Subcutaneous abdominal adipose tissue (tissue), 5 donors: ENCODE results near the gene VAV3.
"Not testable (repeated sequence)": the region's sequence is repeated elsewhere in the genome, so short reads cannot be mapped to it uniquely, and the experiment has no call there.

Experiments
- H3K27ac ChIP-seq: one replicate; pipeline ENCODE4 v1.7.0; 2013; ENCODE audit warnings: low read depth, mild to moderate bottlenecking, inconsistent platforms, low read length, moderate library complexity
- H3K27me3 ChIP-seq, 5 donors: one replicate each; pipeline ENCODE4 v1.7.0; 2013; ENCODE audit warnings: low read length in 5 of 5, inconsistent platforms in 1 of 5; ENCODE audit not compliant: control insufficient read depth in 5 of 5, insufficient read depth in 4 of 5
- H3K36me3 ChIP-seq, 5 donors: one replicate each; pipeline ENCODE4 v1.7.0; 2013; ENCODE audit warnings: low read length in 5 of 5; ENCODE audit not compliant: control insufficient read depth in 5 of 5, insufficient read depth in 5 of 5
- H3K4me1 ChIP-seq, 5 donors: one replicate each; pipeline ENCODE4 v1.7.0; 2013; ENCODE audit warnings: low read length in 5 of 5, mild to moderate bottlenecking in 3 of 5, moderate library complexity in 1 of 5; ENCODE audit not compliant: control insufficient read depth in 5 of 5, insufficient read depth in 5 of 5
- H3K4me3 ChIP-seq, 5 donors: one replicate each; pipeline ENCODE4 v1.7.0; 2013; ENCODE audit warnings: low read length in 5 of 5, low read depth in 1 of 5
- H3K9ac ChIP-seq, 5 donors: one replicate each; pipeline ENCODE4 v1.7.0; 2013; ENCODE audit warnings: low read length in 5 of 5, mild to moderate bottlenecking in 4 of 5, moderate library complexity in 3 of 5
- H3K9me3 ChIP-seq, 5 donors: one replicate each; pipeline ENCODE4 v1.7.0; 2013; ENCODE audit warnings: low read length in 5 of 5; ENCODE audit not compliant: control insufficient read depth in 5 of 5
- donor health status: healthy.
- donor health status: healthy.
- donor health status: healthy.
- donor health status: healthy.
- donor health status: healthy.

Gene VAV3

GRCh38 chr1:107965110-107965991, at the start of gene VAV3:
Gene VAV3, minus strand, starts transcription at chr1:107965180. Its CDS starts 311 bp downstream, at chr1:107964869.
- H3K36me3 ChIP-seq = no peaks in the 10 kb centered on the region
- peak within 1 kb of the TSS; percentile 37 for H3K27ac ChIP-seq
- H3K9me3 ChIP-seq = no peaks in the 10 kb centered on the region
- peak within 1 kb of the TSS; percentile 74 to 90 (median 82) for H3K4me3 ChIP-seq
- peaks cover 0 to 31% (median 30%) of the 10 kb centered on the region in 5 donors for H3K4me1 ChIP-seq
- peak within 1 kb of the TSS; percentile 24 to 76 (median 68) for H3K9ac ChIP-seq
- peaks cover 0 to 4% (median 0%) of the 10 kb centered on the region in 5 donors for H3K27me3 ChIP-seq

DNA sequence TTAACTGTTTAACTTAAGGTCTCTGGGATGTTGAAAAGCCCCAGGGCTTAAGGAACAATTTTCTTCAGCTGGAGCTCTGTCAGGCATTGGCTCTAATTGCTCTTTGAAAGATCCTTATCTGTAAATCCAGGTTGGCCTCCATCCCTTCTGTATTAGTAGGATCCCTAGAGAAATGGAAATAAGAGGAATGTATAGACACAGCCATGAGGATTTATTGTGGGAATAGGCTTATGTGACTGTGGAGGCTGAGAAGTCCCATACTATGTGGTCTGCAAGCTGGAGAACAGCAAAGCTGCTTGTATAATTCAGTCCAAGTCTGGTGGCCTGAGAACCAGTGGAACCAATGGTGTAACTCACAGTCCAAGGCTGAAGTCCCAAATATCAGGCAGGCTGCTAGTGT, 47.6 kb upstream of the VAV3 start:
- Histone ChIP-seq H3K9me3 (no peaks in the 10 kb centered on the region), H3K27ac (no peak overlapping the region), H3K4me1 (peaks cover 0 to 6% (median 0%) of the 10 kb centered on the region in 5 donors), H3K27me3 (no peaks in the 10 kb centered on the region), H3K4me3 (no peak overlapping the region), H3K9ac (no peak overlapping the region), H3K36me3 (no peaks in the 10 kb centered on the region)

DNA sequence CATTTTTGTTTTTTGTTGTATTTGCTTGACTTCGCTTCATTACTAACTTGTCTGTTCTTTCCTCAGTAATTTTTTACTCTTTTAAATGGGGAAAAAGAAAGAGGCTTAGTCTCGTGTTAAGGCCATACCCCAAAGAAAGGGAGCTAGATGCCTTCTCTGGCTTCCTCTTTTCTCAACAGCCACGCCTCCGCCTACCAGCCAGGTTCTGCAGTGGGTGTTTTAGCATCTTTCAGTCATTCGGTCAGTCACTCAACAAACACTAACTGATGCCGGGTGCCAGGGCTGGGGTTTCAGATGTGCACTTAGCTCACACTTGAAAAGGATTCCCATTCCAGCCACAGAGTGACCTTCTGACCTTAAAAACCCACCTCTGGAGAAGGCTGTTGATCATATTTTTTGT, 46.3 kb upstream of the VAV3 start:
- H3K9me3 ChIP-seq = no peaks in the 10 kb centered on the region
- H3K27me3 ChIP-seq = no peaks in the 10 kb centered on the region
- H3K4me3 ChIP-seq = no peak overlapping the region
- H3K4me1 ChIP-seq = peaks cover 0 to under 1% (median 0%) of the 10 kb centered on the region in 5 donors
- no peak overlapping the region for H3K9ac ChIP-seq
- no peaks in the 10 kb centered on the region for H3K36me3 ChIP-seq
- H3K27ac ChIP-seq = no peak overlapping the region

GRCh38 chr1:108010581-108010980, 45.6 kb upstream of the VAV3 start:
- Histone ChIP-seq H3K4me1 (no peaks in the 10 kb centered on the region), H3K27ac (no peak overlapping the region), H3K9me3 (no peaks in the 10 kb centered on the region), H3K9ac (no peak overlapping the region), H3K4me3 (no peak overlapping the region), H3K27me3 (no peaks in the 10 kb centered on the region), H3K36me3 (no peaks in the 10 kb centered on the region)

- no peak overlapping the region for H3K27ac ChIP-seq
- H3K4me3 ChIP-seq = no peak overlapping the region
- no peaks in the 10 kb centered on the region for H3K27me3 ChIP-seq
- H3K4me1 ChIP-seq = no peaks in the 10 kb centered on the region
- H3K9ac ChIP-seq = no peak overlapping the region
- no peaks in the 10 kb centered on the region for H3K36me3 ChIP-seq
- H3K9me3 ChIP-seq = no peaks in the 10 kb centered on the region
Measured at GRCh38 chr1:108009603-108010195, 44.7 kb upstream of the VAV3 start.

DNA sequence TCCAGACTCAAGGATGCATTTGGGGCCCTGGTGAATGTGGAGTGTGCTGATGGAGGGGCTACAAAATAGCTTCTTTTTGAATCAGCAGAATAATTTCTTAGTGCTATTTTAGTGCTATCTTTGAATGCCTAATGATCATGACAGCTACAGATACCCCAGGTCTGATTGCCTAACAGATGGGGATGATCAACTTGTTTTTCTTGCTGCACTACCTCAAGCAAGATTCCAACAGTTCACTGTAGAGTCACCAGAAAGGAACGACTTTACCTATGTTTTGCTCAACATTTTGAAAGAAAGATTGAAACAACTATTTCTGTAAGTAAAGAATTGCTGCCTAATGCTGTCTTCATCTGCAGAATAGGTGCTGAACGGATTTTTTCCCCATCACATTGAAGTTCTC, 42.6 kb upstream of the VAV3 start:
- H3K4me3 ChIP-seq = no peak overlapping the region
- no peaks in the 10 kb centered on the region for H3K36me3 ChIP-seq
- H3K9me3 ChIP-seq = no peaks in the 10 kb centered on the region
- H3K9ac ChIP-seq = no peak overlapping the region
- H3K4me1 ChIP-seq = no peaks in the 10 kb centered on the region
- H3K27me3 ChIP-seq = no peaks in the 10 kb centered on the region
- no peak overlapping the region for H3K27ac ChIP-seq

DNA sequence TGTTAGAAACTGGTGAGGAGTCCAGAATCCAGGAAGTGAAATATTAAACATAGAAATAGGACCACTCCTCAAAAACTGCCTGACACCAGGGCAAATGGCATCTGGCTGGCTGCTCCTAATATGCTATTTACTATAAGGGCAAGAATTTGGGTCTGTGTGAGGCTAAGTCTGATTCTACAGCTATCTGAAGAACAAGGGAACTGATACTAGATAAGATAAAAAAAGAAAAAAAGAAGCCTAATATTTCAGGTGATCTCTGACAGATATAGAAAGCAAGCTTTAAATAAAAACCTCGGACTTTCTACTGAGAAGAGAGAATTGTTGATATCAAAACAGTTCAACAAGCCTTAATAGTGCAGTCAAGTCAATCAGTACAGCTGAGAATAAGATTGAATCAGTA, 42.1 kb upstream of the VAV3 start:
- H3K9ac ChIP-seq = no peak overlapping the region
- no peaks in the 10 kb centered on the region for H3K9me3 ChIP-seq
- H3K4me3 ChIP-seq = no peak overlapping the region
- H3K4me1 ChIP-seq = no peaks in the 10 kb centered on the region
- no peak overlapping the region for H3K27ac ChIP-seq
- no peaks in the 10 kb centered on the region for H3K27me3 ChIP-seq
- H3K36me3 ChIP-seq = no peaks in the 10 kb centered on the region

GRCh38 chr1:108004919-108005318, 39.9 kb upstream of the VAV3 start:
- H3K9me3 ChIP-seq, H3K4me3 ChIP-seq, H3K27ac ChIP-seq, H3K9ac ChIP-seq, H3K36me3 ChIP-seq, H3K27me3 ChIP-seq: not testable (repeated sequence)
- peaks cover 3 to 11% (median 5%) of the 10 kb centered on the region in 5 donors for H3K4me1 ChIP-seq

- no peak overlapping the region for H3K27ac ChIP-seq
- peaks cover 3 to 14% (median 5%) of the 10 kb centered on the region in 5 donors for H3K4me1 ChIP-seq
- no peaks in the 10 kb centered on the region for H3K27me3 ChIP-seq
- no peaks in the 10 kb centered on the region for H3K9me3 ChIP-seq
- no peak overlapping the region for H3K9ac ChIP-seq
- no peaks in the 10 kb centered on the region for H3K36me3 ChIP-seq
- H3K4me3 ChIP-seq = no peak overlapping the region
Measured at GRCh38 chr1:108000620-108001111, 35.7 kb upstream of the VAV3 start.

GRCh38 chr1:108000184-108000583, 35.2 kb upstream of the VAV3 start:
- no peaks in the 10 kb centered on the region for H3K9me3 ChIP-seq
- peaks cover 3 to 18% (median 5%) of the 10 kb centered on the region in 5 donors for H3K4me1 ChIP-seq
- no peak overlapping the region for H3K4me3 ChIP-seq
- H3K36me3 ChIP-seq = no peaks in the 10 kb centered on the region
- no peak overlapping the region for H3K27ac ChIP-seq
- no peak overlapping the region for H3K9ac ChIP-seq
- no peaks in the 10 kb centered on the region for H3K27me3 ChIP-seq
